Activated T-cell treated with anti-CD3 and anti-CD28 coated beads, Interleukin-2, amount 50 U/mL, for 1 hour (primary cell): ENCODE results near the gene DACH1.

ENCODE experiments used
- DNase-seq: peaks from one replicate; pipeline ENCODE4 v3.0.0-alpha.2; 2020

Gene DACH1

DNA sequence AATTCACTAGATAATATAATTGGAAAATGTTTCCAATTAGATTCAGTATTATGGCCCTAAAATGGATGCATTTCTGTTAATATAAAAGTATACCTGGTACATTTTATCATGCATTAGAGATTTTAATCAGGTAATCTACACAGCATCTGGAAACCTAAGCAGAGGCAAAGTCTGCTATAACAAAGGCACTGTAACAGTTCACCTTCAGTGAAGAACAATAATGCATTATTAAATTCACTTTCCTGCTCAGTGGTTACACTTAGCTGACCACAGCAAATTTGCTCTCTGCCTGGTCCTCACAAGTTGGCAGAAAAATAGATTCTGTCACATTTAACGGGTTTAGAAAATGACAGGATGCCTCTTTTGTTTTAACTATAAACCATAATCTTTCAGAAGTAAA lies 326.9 kb downstream of the DACH1 start:
- DNase-seq, result no peak

DNA sequence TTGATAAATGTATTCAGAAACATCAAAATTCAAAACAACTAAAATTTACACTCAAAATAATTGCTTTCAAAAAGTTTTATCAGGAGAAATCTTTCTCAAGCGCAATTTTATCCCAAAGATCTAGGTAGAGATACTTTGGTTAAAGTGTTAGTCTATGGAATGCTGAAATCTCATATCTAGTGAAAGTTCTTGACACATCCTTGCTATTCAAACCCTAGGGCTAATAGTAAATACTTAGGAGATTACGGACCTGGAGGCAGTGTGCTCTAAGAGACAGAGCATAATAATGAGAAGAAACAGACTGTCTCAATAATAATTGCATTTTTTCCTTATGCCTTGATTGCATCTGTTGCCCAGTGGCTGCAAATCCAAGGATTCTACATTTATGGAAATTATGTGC lies 330.8 kb downstream of the DACH1 start:
- no peak for DNase-seq

- no peak for DNase-seq
Measured at GRCh38 chr13:71524613-71525304, 342.2 kb downstream of the DACH1 start.

DNA sequence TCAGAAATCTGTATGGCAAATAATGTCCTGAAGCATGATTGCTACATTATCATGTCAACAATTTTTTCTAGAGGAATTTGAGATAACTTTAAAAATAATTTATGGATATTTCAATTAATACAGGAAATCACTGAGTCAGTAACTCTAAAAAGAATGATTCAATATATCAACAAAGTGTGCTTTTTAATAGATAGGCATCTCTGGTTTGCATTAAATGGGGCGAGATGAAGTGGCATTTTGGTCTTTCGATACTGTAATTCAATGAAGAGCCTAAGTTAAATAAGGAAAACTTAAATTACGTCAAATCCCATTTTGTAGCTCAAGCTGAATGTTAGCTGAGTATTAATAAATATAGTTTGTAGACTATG lies 342.8 kb downstream of the DACH1 start:
- no peak for DNase-seq

- no peak for DNase-seq
Measured at GRCh38 chr13:71522941-71523526, 344.0 kb downstream of the DACH1 start.

DNA sequence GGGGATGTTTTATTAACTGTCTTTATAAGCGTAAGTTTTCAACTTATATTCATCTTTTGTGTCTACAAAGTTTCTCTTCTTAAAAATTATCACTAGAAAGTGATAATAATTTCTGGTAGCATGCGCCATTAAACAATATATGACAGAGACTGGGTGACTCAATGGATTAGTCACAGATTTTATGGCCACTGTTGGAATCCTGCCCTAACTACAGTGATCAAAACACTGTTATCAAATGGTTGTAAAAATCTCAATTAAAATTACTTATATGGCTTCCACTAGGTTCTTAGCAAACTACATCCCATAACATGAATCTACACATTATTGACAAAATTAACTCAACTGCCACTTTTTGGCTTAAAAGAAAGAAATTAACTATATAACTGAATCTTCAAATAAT lies 350.0 kb downstream of the DACH1 start:
- no peak for DNase-seq

DNA sequence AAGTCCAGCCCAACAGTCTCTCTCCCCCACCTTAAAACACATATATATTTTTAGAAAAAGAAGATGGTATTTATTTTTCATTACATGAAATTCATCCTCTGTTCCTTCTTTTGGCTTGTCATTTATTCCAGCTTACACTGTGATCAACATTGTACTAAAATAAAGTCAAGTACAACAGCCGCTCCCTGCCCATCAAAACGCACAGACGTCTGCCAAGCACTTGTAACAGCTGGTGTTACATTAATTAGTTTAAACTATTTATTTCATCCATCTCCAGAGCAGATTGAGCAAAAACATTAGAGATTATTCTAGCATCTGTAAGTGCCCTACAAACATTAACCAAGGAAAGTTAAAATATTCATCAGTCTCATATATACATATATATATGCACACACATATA lies 350.5 kb downstream of the DACH1 start:
- no peak for DNase-seq

GRCh38 chr13:71515744-71516038 lies 351.3 kb downstream of the DACH1 start:
- DNase-seq, result no peak

DNA sequence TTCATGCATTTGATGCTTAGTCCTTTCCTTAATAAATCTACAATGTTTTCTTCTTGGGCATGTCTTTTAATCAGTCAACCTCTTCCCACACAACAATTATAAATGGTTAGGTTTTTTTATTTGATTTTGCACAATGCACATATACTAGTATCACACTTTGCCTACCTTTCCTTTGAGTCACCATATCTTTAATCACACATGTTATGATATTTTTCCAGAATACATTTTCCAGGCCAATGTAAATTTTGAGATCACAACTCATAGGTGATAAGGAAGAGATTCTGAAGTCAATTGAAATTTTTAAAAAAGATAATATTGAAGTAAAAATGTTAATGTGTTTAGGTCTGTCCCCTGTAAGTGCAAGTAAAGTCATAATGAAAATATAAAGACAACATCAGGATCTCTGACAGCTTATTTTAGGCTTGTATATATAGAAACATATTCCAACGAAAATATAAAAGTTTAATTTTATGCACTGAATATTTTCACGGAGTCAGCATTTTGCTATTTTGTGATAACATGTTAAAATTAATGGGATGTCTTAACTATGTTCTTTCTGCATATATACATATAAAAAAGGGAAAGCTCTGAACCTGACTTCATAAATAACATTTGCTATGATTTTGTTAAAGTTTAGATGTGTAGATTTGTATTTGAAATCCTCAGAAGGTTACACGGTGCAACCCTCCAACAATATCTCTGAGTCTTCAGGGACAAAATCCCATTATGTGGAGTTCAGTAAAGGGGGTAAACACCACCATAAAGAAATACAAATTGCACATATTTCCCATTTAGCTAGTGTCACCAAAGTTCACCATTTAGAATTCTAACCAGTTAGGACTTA lies 351.9 kb downstream of the DACH1 start:
- no peak for DNase-seq

- no peak for DNase-seq
Measured at GRCh38 chr13:71513411-71514033, 353.5 kb downstream of the DACH1 start.

- DNase-seq, result no peak
Measured at GRCh38 chr13:71503781-71504180, 363.2 kb downstream of the DACH1 start.

DNA sequence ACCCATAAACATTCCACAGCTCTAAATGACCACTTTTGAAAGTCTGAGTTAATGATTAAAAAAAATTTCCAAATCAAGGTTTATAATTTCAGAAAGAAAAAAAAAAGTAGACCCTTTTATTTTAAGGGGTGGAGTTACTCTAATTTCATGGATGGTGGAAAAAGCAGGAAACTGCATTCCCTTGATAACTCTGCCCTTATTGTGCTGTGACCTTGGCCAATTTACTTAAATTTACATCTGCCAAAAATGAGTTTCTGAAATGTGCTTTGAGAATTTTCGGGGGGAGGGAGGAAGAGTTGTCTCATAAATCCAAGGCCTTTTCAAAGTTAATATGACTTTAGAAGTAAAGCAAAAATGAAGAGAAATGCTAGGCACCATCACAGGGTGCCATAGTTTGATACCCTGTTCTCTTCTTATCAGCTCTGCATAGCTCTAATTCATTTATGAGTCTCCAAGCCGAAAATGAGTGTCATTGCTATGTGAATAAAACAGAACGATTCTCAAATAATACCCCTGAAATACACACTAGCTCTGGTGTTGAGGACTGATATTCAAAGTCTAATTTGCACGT lies 367.0 kb downstream of the DACH1 start:
- no peak for DNase-seq

DNA sequence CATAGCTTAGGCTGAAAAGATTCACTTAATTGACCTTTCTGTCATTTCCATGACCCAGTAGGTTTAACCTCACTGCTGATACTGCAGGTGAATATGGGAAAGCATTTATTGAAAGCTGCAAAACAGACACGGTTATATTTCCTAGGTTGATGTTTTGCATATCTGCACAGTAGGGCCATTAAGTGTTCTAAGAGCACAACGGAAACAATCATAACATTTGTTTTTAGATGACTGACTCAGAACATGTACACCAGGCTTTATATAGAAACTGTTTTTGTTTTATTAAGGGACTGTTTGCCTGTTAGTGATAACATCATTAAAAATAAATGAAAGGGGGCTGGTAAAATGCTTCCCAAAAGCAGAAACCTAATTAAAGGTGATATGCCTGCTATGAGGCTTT lies 367.8 kb downstream of the DACH1 start:
- no peak for DNase-seq

DNA sequence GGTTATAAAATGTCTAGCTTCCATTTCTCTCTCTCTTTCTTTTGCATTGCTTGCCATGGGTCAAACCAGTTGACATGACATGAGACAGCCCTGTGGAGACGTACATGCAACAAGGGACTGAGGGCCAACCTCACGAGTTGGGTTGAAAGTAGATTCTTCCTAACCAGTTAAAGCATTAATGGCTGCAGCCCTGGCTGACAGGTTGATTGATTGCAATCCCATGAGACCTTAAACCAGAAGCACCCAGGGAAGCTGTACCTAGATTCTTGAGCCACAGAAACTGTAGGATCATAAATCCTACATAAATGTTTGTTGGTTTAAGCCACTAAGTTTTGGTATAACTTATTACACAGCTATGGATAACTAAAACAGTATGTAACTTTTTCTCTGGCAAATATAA lies 373.8 kb downstream of the DACH1 start:
- no peak for DNase-seq

DNA sequence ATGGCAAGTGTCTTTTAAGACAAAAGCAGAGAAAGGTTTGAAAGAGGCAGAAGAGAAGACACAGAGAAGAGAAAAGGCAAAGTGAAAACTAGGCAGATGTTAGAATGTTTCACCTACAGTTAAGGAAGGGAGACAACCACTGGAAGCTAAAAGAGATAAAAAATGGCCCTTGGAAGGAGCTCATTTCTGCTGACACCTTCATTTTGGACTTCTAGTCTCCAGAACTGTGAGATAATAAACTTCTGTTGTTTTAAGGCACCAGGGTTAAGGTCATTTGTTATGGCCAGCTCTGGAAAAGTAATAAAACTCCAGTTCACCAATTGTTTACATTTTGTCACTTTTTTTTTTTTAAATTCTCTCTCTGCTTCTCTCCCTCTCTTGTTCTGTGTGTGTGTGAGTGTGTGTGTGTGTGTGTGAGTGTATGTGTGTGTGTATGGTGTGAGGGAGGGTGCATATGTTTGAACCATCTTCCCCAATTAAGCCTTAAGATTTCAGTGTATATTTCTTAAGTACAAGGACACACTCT lies 374.6 kb downstream of the DACH1 start:
- no peak for DNase-seq

GRCh38 chr13:71491010-71491409 lies 376.0 kb downstream of the DACH1 start:
- no peak for DNase-seq

GRCh38 chr13:71489041-71489440 lies 378.0 kb downstream of the DACH1 start:
- no peak for DNase-seq

DNA sequence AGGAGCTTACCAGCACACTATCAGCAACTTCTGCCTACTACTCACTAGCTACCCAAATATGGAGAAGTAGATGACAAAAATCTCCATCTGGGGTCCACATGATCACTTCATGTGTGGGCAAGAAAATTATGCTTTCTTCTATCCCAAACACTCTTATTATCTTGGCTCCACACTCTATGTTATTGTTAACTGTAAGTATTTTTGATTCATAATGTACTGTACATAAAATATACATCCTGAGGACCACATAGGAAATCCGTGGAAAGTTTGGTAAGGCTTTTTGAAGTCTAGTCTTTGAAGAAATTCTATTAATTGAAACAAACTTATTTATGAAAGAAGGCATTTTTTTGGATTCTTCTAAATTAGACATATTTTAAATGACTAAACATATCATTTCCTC lies 378.8 kb downstream of the DACH1 start:
- no peak for DNase-seq

DNA sequence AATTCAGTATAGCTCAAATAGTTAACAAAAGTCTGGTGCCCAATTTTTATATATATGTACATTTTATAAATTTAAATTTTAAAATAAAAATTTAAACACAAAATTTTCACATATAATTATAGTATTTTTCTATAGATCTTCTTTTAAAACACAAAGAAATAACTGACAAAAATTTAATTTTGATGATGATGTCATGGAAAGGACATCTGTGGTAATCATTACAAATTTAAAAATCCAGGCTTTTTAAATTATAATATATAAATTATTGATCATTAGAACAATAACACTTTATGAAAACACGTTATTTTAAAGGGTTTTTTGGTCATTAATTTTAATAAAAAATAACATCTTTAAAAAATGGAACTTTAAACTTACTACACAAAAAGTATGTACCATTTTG lies 381.1 kb downstream of the DACH1 start:
- no peak for DNase-seq

- DNase-seq, result no peak
Measured at GRCh38 chr13:71483733-71484132, 383.3 kb downstream of the DACH1 start.

- DNase-seq, result no peak
Measured at GRCh38 chr13:71481501-71481900, 385.5 kb downstream of the DACH1 start.

- no peak for DNase-seq
Measured at GRCh38 chr13:71481046-71481445, 386.0 kb downstream of the DACH1 start.

DNA sequence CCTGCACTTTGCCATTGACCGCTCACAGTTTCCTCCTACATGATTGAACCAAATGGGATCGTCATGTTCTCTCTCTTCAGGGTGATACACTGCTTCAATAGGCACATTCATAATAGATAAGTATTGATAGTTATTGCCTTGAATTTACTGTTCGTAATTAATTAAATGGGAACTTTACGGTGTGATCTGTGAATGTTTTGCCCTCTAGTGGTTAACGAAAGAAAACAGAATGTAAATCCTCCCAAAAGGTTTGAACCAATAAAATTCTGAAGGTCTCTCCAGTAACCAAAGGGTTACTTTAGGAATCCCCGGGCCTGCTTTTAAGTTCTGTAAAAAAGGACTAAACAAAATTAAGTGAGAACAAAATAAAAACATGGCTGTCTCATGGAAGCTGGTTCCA lies 389.3 kb downstream of the DACH1 start:
- DNase-seq, result no peak
